SKM-1 (cell line): Measurements from ENCODE around the gene BTBD10.

ENCODE experiments used
- DNase-seq: peaks from one replicate; lab custom pipeline; 2025; ENCODE audit not compliant: unreplicated experiment; lab: John Stamatoyannopoulos, UW

Gene BTBD10

DNA sequence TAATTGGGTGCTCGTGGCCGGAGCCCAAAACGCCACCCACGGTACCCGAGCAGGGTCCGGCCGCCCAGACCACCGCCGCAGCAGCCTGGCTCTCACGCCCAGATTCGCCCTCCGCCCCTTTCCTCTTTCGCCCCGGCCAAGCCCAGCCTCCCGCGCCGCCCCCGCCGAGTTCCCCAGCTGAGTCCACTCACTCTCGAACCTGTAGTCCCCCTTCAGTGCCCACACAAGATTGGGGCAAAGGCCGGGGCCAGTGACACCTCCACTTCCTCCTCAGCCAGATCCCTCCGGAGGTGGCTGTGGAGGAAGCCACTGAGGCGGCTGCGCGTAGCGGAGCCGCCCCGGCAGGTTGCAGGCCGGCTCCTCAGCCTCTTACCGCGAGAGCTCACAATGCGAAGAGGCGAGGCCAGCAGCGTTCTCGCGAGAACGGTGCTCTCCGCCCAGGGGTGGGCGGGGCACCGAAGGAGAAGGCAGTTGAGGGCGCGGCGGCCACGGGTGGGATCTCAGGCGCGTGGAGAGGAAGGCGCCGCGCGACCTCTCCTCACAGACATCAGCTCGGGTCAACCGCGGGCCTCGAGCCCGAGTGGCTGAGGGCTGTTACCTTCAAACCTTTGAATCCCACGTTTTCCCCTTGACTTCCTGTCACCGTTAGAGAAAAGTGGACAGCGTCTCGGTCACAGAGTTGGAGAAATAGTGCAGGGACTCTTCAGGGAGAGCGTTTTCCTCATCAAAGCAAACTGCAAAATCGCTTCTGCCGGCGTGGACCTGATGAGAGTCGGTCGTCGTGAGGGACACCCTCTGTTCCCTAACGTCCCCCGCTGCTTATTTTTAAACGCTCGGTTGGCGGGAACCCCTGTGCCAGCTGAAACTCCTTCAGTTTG is at the start of gene BTBD10:
BTBD10 (minus strand) TSS at position 322 of the 878 bp plus-strand sequence. CDS start 18,098 bp downstream, outside the sequence.
- DNase-seq: peak; percentile 87

- no peak for DNase-seq
These were observed 40.4 kb upstream of the BTBD10 start for GRCh38 chr11:13503393-13503792.

DNA sequence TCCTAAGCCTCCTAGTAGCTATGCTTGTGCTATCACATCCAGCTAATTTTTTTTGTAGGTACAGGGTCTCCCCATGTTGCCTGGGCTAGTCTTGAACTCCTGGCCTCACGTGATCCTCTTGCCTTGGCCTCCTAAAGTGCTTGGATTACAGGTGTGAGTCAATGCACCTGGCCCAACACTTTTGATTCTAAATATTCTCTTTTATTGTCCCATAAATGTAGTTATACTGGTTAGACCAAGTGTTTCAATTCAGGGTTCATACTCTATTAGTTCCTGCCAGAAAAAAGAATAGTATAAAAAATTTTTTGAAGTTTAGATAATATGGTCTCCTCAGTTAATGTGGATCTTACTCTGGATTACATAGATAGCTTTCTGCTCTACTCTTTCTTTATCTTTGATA is 39.5 kb upstream of the BTBD10 start:
- DNase-seq: no peak

- no peak for DNase-seq
These were observed 32.9 kb upstream of the BTBD10 start, which contains the start of gene PTH for GRCh38 chr11:13495929-13496328. PTH (minus strand) TSS chr11:13495997; CDS start chr11:13492855, 3,142 bp downstream.

- no peak for DNase-seq
These were observed 31.0 kb upstream of the BTBD10 start for GRCh38 chr11:13494051-13494450.

DNA sequence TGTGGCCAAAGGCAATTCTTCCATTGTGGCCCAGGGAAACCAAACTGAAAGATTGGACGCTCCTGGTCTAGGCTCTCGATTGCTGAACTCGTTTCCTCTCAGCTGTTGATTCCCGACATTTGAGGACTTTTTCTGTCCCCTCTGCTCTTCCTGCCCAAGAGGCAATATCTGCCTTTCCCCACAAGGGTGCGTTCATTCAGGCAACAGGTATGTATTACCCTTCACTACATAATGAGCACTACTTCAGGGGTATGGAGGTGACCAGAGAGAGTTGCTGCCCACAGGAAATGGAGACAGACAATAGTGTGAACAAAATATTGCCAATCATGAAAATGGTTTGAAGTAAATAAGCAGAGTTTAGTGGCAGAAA is 24.6 kb upstream of the BTBD10 start:
- no peak for DNase-seq

DNA sequence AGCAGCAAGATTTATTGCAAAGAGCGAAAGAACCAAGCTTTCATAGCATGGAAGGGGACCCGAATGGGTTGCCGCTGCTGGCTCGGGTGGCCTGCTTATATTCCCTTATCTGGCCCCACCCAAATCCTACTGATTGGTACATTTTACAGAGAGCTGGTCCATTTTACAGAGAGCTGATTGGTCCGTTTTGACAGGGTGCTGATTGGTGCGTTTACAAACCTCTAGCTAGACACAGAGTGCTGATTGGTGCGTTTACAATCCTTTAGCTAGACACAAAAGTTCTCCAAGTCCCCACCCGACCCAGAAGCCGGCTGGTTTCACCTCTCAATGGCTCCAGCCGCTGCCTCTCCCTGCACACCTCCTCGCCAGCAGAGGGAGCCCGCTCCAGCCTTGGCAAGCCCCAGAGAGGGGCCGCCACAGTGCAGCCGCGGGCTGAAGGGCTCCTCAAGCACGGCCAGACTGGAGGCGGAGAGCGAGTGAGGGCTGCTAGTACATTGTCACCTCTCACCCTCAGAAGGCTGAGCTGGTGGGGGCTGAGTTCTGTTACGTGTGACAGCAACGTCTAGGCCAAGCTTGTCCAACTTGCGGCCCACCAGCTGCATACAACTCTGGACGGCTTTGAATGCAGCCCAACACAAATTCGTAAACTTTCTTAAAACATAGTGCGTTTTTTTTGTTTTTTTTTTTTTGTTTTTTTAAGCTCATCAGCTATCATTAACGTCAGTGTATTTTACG is 24.1 kb upstream of the BTBD10 start:
- no peak for DNase-seq

DNA sequence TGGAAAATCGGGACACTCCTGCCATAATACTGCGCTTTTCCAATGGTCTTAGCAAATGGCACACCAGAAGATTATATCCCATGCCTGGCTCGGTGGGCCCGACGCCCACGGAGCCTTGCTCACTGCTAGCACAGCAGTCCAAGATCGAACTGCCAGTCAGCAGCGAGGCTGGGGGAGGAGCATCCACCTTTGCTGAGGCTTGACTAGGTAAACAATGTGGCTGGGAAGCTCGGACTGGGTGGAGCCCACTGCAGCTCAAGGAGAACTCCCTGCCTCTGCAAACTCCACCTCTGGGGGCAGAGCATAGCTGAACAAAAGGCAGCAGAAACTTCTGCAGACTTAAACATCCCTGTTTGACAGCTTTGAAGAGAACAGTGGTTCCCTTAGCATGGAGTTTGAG is 17.2 kb upstream of the BTBD10 start:
- no peak for DNase-seq

DNA sequence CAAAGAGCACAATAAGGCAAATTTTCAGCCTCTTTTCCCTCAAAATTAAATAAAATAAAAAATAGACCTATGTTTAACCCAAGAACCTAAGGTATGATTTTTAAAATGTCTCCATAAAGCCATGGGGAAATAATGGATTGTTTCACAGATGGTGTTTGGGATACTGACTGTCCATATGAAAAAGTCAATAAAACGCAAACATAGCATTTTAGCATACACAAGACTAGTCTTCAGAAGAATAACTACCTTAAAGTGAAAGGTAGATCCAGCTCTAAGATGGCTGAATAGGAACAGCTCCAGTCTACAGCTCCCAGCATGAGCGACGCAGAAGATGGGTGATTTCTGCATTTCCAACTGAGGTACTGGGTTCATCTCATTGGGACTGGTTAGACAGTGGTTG is 16.7 kb upstream of the BTBD10 start:
- no peak for DNase-seq

- DNase-seq: no peak
These were observed 12.1 kb upstream of the BTBD10 start for GRCh38 chr11:13475091-13475490.

- no peak for DNase-seq
These were observed 10.1 kb upstream of the BTBD10 start for GRCh38 chr11:13473013-13473722.

GRCh38 chr11:13468750-13469149 is 5.7 kb upstream of the BTBD10 start:
- no peak for DNase-seq

- DNase-seq: peak; percentile 7
These were observed 2.9 kb upstream of the BTBD10 start for GRCh38 chr11:13465909-13466371.

DNA sequence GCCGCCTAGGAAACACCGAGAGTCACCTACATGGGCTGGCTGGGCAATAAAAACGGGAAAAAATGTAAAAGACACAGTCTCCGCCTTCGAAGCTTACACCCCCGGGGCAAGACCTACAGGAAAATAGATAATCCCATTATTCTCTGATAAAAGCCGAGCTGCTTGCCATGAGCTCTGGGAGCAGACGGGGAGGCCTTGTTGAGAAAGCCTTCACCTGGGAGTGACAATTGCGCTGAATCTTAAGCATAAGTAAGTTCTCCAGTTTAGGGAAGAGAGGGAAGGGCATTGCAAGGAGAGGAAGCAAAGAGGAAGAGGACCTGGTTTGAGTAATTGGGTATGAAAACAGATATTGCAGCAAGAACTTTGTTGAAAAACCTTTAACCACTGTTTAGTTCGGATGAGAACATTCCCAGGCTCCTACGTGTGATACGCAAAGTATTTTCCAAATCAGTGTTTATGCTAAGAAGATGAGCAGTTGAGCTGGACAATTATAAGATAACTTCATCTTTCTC is 813 bp upstream of the BTBD10 start:
- DNase-seq: peak; percentile 65

DNA sequence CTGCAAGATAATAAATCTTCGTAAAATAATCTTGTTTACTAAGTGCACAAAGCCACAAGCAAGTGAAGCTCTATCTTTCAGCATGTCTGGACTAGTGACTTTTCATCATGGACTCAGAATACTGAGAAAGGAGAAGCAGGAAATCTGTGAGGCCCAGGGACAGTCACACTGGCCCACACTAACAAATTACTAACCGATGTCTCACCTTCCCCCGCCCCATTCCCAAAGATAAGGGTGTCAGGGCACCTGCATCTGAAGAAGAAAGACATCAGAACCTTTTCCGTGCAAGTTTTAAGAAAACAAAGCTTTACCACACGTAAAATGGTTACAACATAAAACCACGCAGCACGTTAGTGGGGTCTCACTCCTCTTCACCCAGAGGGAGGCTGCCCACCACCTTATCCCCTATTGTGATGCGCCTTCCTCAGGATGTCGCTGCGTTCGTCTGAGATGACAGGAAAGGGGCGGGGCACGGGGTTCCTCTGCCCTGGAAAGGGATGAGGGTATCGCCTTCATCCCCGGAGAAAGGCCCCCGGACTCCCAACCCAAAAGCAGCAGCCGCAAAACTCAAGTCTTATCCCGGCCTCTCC is 616 bp downstream of the BTBD10 start:
- no peak for DNase-seq

GRCh38 chr11:13461291-13461690 is 1.7 kb downstream of the BTBD10 start:
- no peak for DNase-seq

DNA sequence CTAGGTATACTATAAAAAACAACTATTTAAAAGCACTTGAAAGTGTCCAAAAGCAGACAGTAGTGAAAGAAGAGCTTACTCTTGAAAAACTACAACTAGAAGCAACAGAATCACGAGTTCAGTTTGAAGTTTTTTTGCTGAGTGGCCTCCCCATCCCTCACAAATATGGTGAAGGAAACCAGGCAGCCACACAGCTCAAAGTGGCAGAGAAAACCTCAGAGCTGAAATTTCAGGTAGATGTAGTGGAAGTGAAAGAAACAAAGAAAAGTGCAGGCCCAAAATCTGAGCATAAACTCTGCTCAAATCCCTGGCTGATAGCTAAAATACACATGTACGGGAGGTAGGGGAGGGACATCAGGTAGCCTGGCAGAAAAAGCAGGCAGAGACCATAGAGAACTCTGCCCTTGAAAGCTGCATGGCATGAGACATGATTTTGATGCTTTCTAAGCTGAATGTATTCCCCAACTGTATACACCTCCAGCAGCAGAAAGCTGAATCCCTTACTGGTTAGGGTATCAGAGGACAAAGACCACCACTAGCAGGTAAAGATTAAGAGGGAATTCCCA is 12.1 kb downstream of the BTBD10 start:
- no peak for DNase-seq

- DNase-seq: no peak
These were observed 13.5 kb downstream of the BTBD10 start for GRCh38 chr11:13449522-13449921.

- DNase-seq: peak; percentile 18
These were observed 14.1 kb downstream of the BTBD10 start for GRCh38 chr11:13448876-13449275.

GRCh38 chr11:13446444-13446843 is 16.6 kb downstream of the BTBD10 start:
- DNase-seq: no peak
